IMR-90 (cell line): Measurements from ENCODE around the gene PRSS38. TPM values are rescaled to one million over a fixed set of nuclear protein-coding genes. Genes with fewer than 3 reads are reported as not detected.

Experiments used
- ATAC-seq: fragments of 200-7000 bp; cut with Tn5 transposase; 2 replicates; pipeline ENCODE4 v1.9.1; 2020; ENCODE audit warnings: low read depth, mild to moderate bottlenecking, moderate library complexity
- BruUV-seq: library from RNA; stranded (reverse); fragments of 400-500 nt; replicated peaks from 2 replicates; lab custom pipeline; 2021; lab: Mats Ljungman, UMichigan
- CTCF ChIA-PET: fragments of 300-600 bp; formaldehyde crosslinking; extraction: SDS; loops from one replicate; lab custom pipeline; 2021; ENCODE audit warnings: antibody characterized with exemption; lab: Yijun Ruan, JAX
- POLR2A ChIA-PET: fragments of 300-600 bp; sonication (Branson Sonifier 250); formaldehyde crosslinking; loops from one replicate; lab custom pipeline; 2022; ENCODE audit warnings: antibody characterized with exemption; ENCODE audit not compliant: unreplicated experiment; lab: Charles Lee
- DNase-seq: peaks from one replicate; pipeline ENCODE4 v3.0.0; 2013
- H2AFZ ChIP-seq: replicated peaks from 2 replicates; pipeline ENCODE3; 2013; ENCODE audit warnings: low read length, mild to moderate bottlenecking; ENCODE audit not compliant: poor library complexity
- H2AK5ac ChIP-seq: 2 replicates; pipeline ENCODE4 v1.6.1; 2013; ENCODE audit warnings: low read depth, low read length, inconsistent platforms
- H2AK9ac ChIP-seq: replicated peaks from 2 replicates; pipeline ENCODE3; 2013; ENCODE audit warnings: mild to moderate bottlenecking, low read depth, low read length, moderate library complexity; ENCODE audit not compliant: poor library complexity
- H2BK120ac ChIP-seq: 2 replicates; pipeline ENCODE4 v1.6.1; 2013; ENCODE audit warnings: low read depth, low read length, inconsistent platforms
- H2BK15ac ChIP-seq: 3 replicates; pipeline ENCODE4 v1.6.1; 2013; ENCODE audit warnings: low read depth, low read length, inconsistent platforms
- H2BK20ac ChIP-seq: 2 replicates; pipeline ENCODE4 v1.6.1; 2013; ENCODE audit warnings: low read depth, mild to moderate bottlenecking, inconsistent platforms, low read length, moderate library complexity
- H2BK5ac ChIP-seq: 2 replicates; pipeline ENCODE4 v1.6.1; 2013; ENCODE audit warnings: mild to moderate bottlenecking, low read depth, low read length, inconsistent platforms; ENCODE audit not compliant: poor library complexity, severe bottlenecking
- H3K14ac ChIP-seq: replicated peaks from 2 replicates; pipeline ENCODE4 v1.6.1; 2013; ENCODE audit warnings: low read depth, low read length, inconsistent platforms
- H3K18ac ChIP-seq: 2 replicates; pipeline ENCODE4 v1.6.1; 2013; ENCODE audit warnings: low read depth, low read length, control low read depth
- H3K23ac ChIP-seq: 2 replicates; pipeline ENCODE4 v1.6.1; 2013; ENCODE audit warnings: low read depth, low read length, inconsistent platforms
- H3K27ac ChIP-seq: 2 replicates; pipeline ENCODE4 v1.5.1; 2013; ENCODE audit warnings: mild to moderate bottlenecking, control low read depth, low read length; ENCODE audit not compliant: insufficient read depth
- H3K27me3 ChIP-seq: 2 replicates; pipeline ENCODE4 v1.6.1; 2013; ENCODE audit warnings: low read length; ENCODE audit not compliant: control insufficient read depth, insufficient read depth
- H3K36me3 ChIP-seq: 2 replicates; pipeline ENCODE4 v1.6.1; 2013; ENCODE audit warnings: low read length, mixed read lengths; ENCODE audit not compliant: control insufficient read depth, insufficient read depth
- H3K4ac ChIP-seq: 2 replicates; pipeline ENCODE4 v1.6.1; 2013; ENCODE audit warnings: low read depth, low read length, inconsistent platforms
- H3K4me1 ChIP-seq: 2 replicates; pipeline ENCODE4 v1.6.1; 2013; ENCODE audit warnings: low read length, mixed read lengths; ENCODE audit not compliant: control insufficient read depth, insufficient read depth
- H3K4me2 ChIP-seq: 2 replicates; pipeline ENCODE4 v1.6.1; 2013; ENCODE audit warnings: low read depth, mild to moderate bottlenecking, control low read depth, low read length, moderate library complexity
- H3K4me3 ChIP-seq: 2 replicates; pipeline ENCODE4 v1.5.1; 2013; ENCODE audit warnings: low read depth, mild to moderate bottlenecking, control low read depth, low read length, moderate library complexity; ENCODE audit not compliant: insufficient read depth
- H3K56ac ChIP-seq: 2 replicates; pipeline ENCODE4 v1.6.1; 2013; ENCODE audit warnings: low read length, inconsistent platforms; ENCODE audit not compliant: insufficient read depth; ENCODE audit errors: extremely low read depth
- H3K79me1 ChIP-seq, 2 experiments: 2 replicates each; pipeline ENCODE4 v1.6.1; 2013; ENCODE audit warnings: low read length in 2 of 2, inconsistent platforms in 1 of 2, low read depth in 1 of 2
- H3K9ac ChIP-seq: 2 replicates; pipeline ENCODE4 v1.6.1; 2013; ENCODE audit warnings: low read depth, low read length, control low read depth
- H3K9me1 ChIP-seq: 2 replicates; pipeline ENCODE4 v1.6.1; 2013; ENCODE audit warnings: low read length, inconsistent platforms; ENCODE audit not compliant: insufficient read depth
- H3K9me3 ChIP-seq: 2 replicates; pipeline ENCODE4 v1.6.1; 2013; ENCODE audit warnings: low read length; ENCODE audit not compliant: control insufficient read depth, insufficient read depth
- H4K20me1 ChIP-seq: 2 replicates; pipeline ENCODE4 v1.6.1; 2013; ENCODE audit warnings: low read length, inconsistent platforms; ENCODE audit not compliant: insufficient read depth
- H4K5ac ChIP-seq: 2 replicates; pipeline ENCODE4 v1.6.1; 2013; ENCODE audit warnings: mild to moderate bottlenecking, low read depth, low read length, control low read depth
- H4K8ac ChIP-seq, 2 experiments: 2 replicates each; pipeline ENCODE4 v1.6.1; 2013; ENCODE audit warnings: low read depth in 2 of 2, low read length in 2 of 2, control low read depth in 1 of 2, inconsistent platforms in 1 of 2
- H4K91ac ChIP-seq: 2 replicates; pipeline ENCODE4 v1.6.1; 2013; ENCODE audit warnings: low read depth, low read length, inconsistent platforms; ENCODE audit not compliant: insufficient read depth
- CEBPB ChIP-seq: IDR thresholded peaks from 2 replicates; pipeline ENCODE4 v1.6.1; 2012; ENCODE audit warnings: low read depth, low read length, improper control_type of control experiment
- CTCF ChIP-seq: conservative IDR thresholded peaks from 2 replicates; pipeline ENCODE4 v1.5.1; 2012; ENCODE audit warnings: mild to moderate bottlenecking, low read depth, low read length, improper control_type of control experiment
- FOS ChIP-seq: fragments of 150-350 bp; IDR thresholded peaks from 2 replicates; pipeline ENCODE4 v1.6.1; 2016; ENCODE audit warnings: low read depth, low read length
- MAZ ChIP-seq: IDR thresholded peaks from 2 replicates; pipeline ENCODE4 v1.6.1; 2012; ENCODE audit warnings: low read depth, mild to moderate bottlenecking, low read length, improper control_type of control experiment, moderate library complexity, borderline replicate concordance
- MXI1 ChIP-seq: IDR thresholded peaks from 2 replicates; pipeline ENCODE4 v1.6.1; 2012; ENCODE audit warnings: low read depth, mild to moderate bottlenecking, low read length, moderate library complexity, borderline replicate concordance
- NFE2L2 ChIP-seq: fragments of 150-350 bp; IDR thresholded peaks from 2 replicates; pipeline ENCODE4 v1.6.1; 2016; ENCODE audit warnings: low read depth, mild to moderate bottlenecking, low read length
- POLR2A ChIP-seq: IDR thresholded peaks from 2 replicates; pipeline ENCODE4 v1.6.1; 2012; ENCODE audit warnings: mild to moderate bottlenecking, low read depth, low read length
- RAD21 ChIP-seq: IDR thresholded peaks from 2 replicates; pipeline ENCODE4 v1.6.1; 2012; ENCODE audit warnings: low read length, improper control_type of control experiment
- RCOR1 ChIP-seq: IDR thresholded peaks from 2 replicates; pipeline ENCODE4 v1.6.1; 2012; ENCODE audit warnings: mild to moderate bottlenecking, low read length, improper control_type of control experiment; ENCODE audit not compliant: insufficient replicate concordance
- RFX5 ChIP-seq: IDR thresholded peaks from 2 replicates; pipeline ENCODE4 v1.8.0; 2012; ENCODE audit warnings: low read depth, mild to moderate bottlenecking, low read length, moderate library complexity
- SMC3 ChIP-seq: fragments of 150-350 bp; IDR thresholded peaks from 2 replicates; pipeline ENCODE4 v1.6.1; 2016; ENCODE audit warnings: low read depth, mild to moderate bottlenecking, antibody characterized with exemption, low read length, moderate library complexity
- USF2 ChIP-seq: fragments of 150-350 bp; IDR thresholded peaks from 2 replicates; pipeline ENCODE4 v1.6.1; 2017; ENCODE audit warnings: mild to moderate bottlenecking, antibody characterized with exemption, low read length, low read depth
- WGBS, 2 experiments: methylation state at CpG; one replicate each; pipeline versions ENCODE4 v1.1.5 to v1.1.7; 2013; ENCODE audit warnings: missing lambda C conversion rate in 2 of 2; ENCODE audit not compliant: insufficient read length in 1 of 2; ENCODE audit errors: extremely low coverage in 2 of 2; 5-methylcytosine and 5-hydroxymethylcytosine counted together
- dilution Hi-C: fragments of 300-500 bp; cut with HindIII; formaldehyde crosslinking; loops from one replicate; pipeline ENCODE4 v1.14.3; 2018; ENCODE audit warnings: low sequenced_read_pairs; ENCODE audit not compliant: unreplicated experiment
- in situ Hi-C: fragments of 300-500 bp; cut with MboI; formaldehyde crosslinking; loops from 3 replicates; pipeline ENCODE4 v1.14.3; 2019; ENCODE audit warnings: low sequenced_read_pairs, inconsistent platforms, mixed read lengths
- intact Hi-C: fragments of 100-400 bp; cut with micrococcal nuclease; formaldehyde crosslinking; loops from 2 replicates; pipeline ENCODE4 v1.10.0; 2022
- polyA plus RNA-seq, 3 experiments: library from polyadenylated mRNA; depleted of rRNA; stranded (reverse); fragments of >200 nt; gene quantifications; 2 replicates each; pipeline ENCODE4 v1.2.3, GENCODE V29; 2012; ENCODE audit warnings: low replicate concordance in 1 of 3
- total RNA-seq: library from RNA; depleted of rRNA; stranded (reverse); fragments of >200 nt; gene quantifications from 2 replicates; pipeline ENCODE4 v1.2.3, GENCODE V29; 2012

Gene PRSS38
- total and polyA plus RNA-seq, 2 of the 4 experiments (the other 2 are of a cell fraction), result not detected

- 40% methylated on average over 1 of the region's 5 CpGs; no CpG with 5 or more reads in 1 of the 2 experiments for WGBS, 2 experiments
- no peaks in the 10 kb centered on the region for H3K4me1 ChIP-seq
- H2AK9ac ChIP-seq, result no peak overlapping the region
- H2AFZ ChIP-seq, result no peak overlapping the region
- no peaks in the 10 kb centered on the region for H3K27me3 ChIP-seq
- H3K9ac ChIP-seq, result no peak overlapping the region
- in situ Hi-C loops (no loop called here), dilution Hi-C loops (no loop called here), intact Hi-C loops (no loop called here)
- H3K4me2 ChIP-seq, result no peak overlapping the region
- ATAC-seq (no peak), DNase-seq (no peak)
- H3K4ac ChIP-seq, result no peak overlapping the region
- H4K8ac ChIP-seq, result no peak overlapping the region
- no peak overlapping the region for H4K5ac ChIP-seq
- H3K9me3 ChIP-seq, result 0 out of 2 replicates have a peak, but pooled peaks cover 2% of the 10 kb centered on the region
- no peak overlapping the region for H2AK5ac ChIP-seq
- H3K14ac ChIP-seq, result no peak overlapping the region
- H3K4me3 ChIP-seq, result no peak overlapping the region
- H3K23ac ChIP-seq, result no peak overlapping the region
- TF ChIP-seq MXI1, result no peak
- TF ChIP-seq USF2, result no peak
- no peak for TF ChIP-seq SMC3
- no peak for TF ChIP-seq NFE2L2
- no peak for TF ChIP-seq MAZ
- TF ChIP-seq RCOR1, result no peak
- TF ChIP-seq CEBPB, result no peak
- TF ChIP-seq RFX5, result no peak
- TF ChIP-seq FOS, result no peak
- TF ChIP-seq CTCF, result no peak
- no peak for TF ChIP-seq RAD21
- no peak for TF ChIP-seq POLR2A
- CTCF ChIA-PET, result no interaction called here
- POLR2A ChIA-PET, result no interaction called here
- no peak overlapping the region for H3K56ac ChIP-seq
- BruUV-seq, result no TSS peak
- H2BK20ac ChIP-seq, result no peak overlapping the region
- H4K91ac ChIP-seq, result no peak overlapping the region
- no peak overlapping the region for H3K18ac ChIP-seq
- H4K20me1 ChIP-seq, result no peaks in the 10 kb centered on the region
- H3K36me3 ChIP-seq, result no peaks in the 10 kb centered on the region
- no peak overlapping the region for H2BK120ac ChIP-seq
- no peaks in the 10 kb centered on the region for H3K9me1 ChIP-seq
- no peak overlapping the region for H2BK15ac ChIP-seq
- no peak overlapping the region for H2BK5ac ChIP-seq
- H3K79me1 ChIP-seq, result no peaks in the 10 kb centered on the region
- H3K27ac ChIP-seq, result no peak overlapping the region
Observed at GRCh38 chr1:227869851-227870305, 54.4 kb downstream of the PRSS38 start.
